ENCODE data around the gene FITM1.
A peak's percentile ranks its signal among the peaks of the same experiment; 100 is the strongest.

Gene FITM1

DNA sequence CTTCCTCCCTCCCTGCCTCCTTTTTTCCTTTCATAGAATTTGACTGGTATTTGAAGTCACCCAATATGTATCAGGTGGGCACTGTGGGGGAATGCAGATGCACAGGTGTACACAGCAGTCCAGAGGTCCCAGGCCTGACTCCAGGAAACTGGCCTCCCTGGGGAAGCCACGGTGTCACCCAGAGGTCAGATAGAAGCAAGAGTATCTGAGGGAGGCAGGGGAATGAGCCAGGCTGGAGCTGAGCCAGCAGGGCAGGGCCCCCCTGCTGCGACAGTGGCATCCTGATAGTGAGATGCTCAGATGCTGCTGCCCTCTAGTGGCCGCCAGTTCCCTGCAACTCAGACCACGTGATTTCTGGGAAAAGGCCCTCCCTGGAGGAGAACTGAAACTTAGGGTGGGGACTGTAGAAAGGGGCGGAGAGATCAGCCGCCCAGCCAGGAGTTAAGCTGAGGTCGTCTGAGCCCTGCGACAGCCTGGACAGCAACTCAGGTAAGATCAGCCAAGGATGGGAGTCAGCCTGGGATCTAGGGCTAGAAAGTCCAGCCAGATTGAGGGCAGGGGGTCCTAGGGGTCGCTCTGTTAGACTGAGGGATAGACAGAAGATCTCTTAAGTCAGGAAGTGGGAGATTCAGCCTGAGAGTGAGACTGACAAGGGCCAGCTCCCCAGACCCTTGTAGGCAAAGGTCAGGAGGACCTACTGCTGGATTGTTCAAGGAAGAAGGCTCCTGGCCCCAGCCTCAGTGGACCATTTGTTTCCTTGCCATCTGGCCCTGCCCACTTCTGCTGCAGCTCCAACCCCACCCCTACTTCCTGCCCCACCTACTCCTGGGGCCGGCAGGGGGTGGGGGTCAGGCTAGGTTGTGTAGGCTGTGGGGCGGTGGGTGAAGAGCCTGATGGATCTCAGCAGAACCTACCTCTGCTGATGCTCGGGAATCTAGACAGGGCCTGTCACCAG, 30.7 kb downstream of the FITM1 start, which contains the start of gene IRF9:
Gene IRF9 (plus strand): TSS at position 416 of the 955 bp plus-strand sequence. CDS start 880 bp downstream, outside the sequence.
- DNase-seq (ENCODE audit: low read depth in 2 of 2) = peak; percentile 98 to 99

DNA sequence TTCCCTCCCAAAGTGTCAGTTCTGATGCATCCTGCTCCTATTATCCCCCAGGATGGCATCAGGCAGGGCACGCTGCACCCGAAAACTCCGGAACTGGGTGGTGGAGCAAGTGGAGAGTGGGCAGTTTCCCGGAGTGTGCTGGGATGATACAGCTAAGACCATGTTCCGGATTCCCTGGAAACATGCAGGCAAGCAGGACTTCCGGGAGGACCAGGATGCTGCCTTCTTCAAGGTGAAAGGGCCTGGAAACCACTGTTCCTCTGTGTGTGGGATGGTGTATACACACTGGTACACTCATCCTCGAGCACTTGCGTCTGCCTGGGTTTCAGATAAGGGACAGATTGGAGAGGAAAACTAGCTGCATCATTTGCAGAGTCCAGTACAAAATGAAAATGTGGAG, 31.6 kb downstream of the FITM1 start:
- DNase-seq (ENCODE audit: low read depth in 2 of 2) = no peak

DNA sequence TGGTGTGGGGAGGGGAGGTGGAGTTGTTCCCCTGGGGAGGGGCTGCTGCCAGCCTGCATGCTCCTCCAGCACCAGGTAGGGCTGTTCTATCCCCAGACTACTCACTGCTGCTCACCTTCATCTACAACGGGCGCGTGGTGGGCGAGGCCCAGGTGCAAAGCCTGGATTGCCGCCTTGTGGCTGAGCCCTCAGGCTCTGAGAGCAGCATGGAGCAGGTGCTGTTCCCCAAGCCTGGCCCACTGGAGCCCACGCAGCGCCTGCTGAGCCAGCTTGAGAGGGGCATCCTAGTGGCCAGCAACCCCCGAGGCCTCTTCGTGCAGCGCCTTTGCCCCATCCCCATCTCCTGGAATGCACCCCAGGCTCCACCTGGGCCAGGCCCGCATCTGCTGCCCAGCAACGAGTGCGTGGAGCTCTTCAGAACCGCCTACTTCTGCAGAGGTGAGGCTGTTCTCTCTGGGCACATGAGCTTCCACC, 34.1 kb downstream of the FITM1 start:
- DNase-seq (ENCODE audit: low read depth in 2 of 2) = no peak

DNA sequence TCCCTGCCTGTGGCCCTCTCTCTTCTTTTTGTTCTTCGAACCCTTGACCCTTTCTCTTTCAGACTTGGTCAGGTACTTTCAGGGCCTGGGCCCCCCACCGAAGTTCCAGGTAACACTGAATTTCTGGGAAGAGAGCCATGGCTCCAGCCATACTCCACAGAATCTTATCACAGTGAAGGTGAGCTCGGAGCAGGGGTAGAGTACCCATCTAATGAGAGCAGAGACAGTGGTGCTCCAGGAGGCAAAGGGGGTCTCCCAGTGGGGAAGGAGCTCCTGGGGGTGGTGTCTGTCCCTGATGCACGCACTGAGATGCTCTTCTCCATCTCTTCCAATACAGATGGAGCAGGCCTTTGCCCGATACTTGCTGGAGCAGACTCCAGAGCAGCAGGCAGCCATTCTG, 35.3 kb downstream of the FITM1 start:
- DNase-seq (ENCODE audit: low read depth in 2 of 2) = no peak

DNA sequence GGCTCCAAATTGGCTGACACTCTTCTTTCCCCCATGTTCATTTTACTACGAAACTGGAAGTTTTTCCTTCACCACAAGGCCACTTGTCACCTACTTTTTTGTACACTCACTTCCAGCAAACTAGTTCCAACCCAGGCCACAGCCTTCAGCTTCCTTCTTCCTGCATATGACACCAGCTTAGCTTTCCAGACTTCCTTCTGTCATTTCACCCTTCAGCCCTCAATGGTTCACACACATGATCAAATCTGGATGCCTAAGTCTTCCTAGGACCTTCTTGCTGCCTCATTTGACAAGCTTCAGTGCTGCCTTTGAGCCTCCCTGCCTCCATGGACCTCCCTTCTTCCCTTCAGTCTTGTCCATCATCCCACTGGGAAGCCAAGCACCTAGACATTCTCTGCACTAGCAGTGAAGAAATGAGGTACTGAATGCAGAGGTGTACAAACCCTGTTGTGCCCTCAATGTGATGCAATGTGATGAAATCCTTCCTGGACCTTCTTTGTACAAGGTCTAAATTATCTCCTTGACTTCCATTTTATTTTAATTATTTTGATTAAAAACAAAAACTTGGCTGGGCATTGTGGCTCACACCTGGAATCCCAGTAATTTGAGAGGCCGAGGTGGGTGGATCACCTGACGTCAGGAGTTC, 37.1 kb downstream of the FITM1 start:
- no peak for DNase-seq (ENCODE audit: low read depth in 2 of 2)

DNA sequence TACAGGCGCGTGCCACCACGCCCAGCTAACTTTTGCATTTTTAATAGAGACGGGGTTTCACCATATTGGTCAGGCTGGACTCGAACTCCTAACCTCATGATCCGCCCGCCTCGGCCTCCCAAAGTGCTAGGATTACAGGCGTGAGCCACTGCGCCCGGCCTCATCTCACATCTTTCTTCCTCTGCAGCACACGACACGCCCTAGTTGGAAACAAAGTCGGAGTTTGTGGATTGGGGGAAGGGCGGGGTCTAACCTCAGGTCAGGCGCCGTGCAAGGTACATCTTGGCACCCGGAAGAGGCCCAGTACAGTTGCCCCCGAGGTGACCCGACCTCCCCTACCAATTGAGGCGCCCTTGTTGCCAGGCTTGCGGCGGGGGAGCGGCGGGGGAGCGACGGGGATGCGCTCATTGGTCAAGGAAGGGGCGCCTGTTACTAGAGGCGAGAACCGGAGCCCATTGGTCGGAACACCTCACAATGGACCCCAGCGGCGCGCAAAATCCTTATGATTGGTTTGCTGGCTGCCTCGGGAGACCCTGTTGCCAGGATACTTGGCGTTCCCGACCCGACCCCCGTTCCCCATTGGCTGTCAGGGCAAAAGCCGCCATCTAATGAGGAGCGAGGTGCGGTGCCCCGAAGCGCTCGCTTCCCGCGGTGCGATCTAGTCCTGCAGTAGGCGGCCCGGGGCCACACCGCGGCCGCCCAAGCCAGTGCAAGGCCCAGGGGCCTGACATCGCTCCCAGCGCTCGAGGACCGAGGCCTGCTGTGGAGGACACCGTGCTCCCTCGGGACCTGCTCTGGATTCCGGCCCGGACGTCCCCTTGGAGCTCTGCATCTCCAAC, 41.2 kb downstream of the FITM1 start, which contains the start of gene REC8:
Gene REC8 (plus strand): TSS at position 659 of the 839 bp plus-strand sequence. CDS start 473 bp downstream, outside the sequence.
- DNase-seq (ENCODE audit: low read depth in 2 of 2) = peak; percentile 51 to 53

DNA sequence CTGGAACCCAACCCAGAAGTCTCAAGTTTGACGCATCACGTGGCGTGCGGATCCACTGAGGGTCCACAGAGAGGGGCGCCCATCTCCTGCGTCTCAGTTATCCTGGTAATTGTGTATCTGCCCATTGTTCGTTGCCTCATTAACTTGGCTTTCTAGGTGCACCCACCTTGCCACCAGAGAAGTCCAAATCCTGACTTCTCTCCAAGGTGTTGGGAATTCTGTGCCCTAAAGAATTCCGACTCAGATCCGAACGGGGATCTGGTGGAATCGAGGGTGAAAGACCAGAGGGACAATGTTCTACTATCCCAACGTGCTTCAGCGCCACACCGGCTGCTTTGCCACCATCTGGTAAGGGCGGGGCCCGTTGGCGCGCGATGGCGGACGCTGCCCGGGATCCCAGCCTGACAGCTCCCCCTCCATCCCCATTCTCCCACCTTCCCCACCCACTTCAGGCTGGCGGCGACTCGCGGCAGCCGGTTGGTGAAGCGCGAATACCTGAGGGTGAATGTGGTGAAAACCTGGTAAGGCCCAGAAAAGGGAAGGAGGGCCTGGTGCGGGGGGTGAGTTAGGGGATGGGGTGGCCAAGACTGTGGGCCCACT, 41.9 kb downstream of the FITM1 start:
- DNase-seq (ENCODE audit: low read depth in 2 of 2) = no peak

DNA sequence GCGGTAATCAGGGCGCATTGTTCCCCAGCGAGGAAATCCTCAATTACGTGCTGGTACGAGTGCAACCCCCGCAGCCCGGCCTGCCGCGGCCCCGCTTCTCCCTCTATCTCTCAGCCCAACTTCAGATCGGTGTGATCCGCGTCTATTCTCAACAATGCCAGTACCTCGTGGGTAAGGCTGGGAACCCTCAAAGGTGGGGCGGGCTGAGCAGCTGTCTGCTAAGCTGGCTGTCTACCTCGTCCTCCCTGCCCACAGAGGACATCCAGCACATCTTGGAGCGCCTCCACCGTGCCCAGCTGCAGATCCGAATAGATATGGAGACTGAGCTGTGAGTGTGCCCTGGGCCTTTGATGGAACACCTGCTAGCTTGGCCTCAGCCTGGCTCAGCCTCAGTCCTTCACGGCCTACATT, 42.4 kb downstream of the FITM1 start:
- no peak for DNase-seq (ENCODE audit: low read depth in 2 of 2)

DNA sequence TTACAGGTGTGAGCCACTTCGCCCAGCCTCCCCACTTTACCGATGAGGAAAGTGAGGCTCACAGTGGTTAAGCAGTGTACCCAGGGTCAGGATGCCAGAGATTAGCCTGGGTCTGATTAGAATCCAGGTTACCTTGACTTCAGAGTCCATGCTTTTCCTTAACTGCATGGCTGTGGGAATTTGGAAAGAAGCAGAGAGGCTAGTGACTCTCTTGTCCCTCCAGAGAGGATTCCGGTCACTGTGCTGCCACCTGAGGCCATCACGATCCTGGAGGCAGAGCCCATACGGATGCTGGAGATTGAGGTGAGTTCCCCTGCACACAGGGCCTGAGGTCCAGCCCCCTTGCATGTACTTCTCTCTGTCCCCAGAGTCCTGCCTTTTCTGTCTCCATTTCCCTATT, 46.1 kb downstream of the FITM1 start:
- DNase-seq (ENCODE audit: low read depth in 2 of 2) = no peak

DNA sequence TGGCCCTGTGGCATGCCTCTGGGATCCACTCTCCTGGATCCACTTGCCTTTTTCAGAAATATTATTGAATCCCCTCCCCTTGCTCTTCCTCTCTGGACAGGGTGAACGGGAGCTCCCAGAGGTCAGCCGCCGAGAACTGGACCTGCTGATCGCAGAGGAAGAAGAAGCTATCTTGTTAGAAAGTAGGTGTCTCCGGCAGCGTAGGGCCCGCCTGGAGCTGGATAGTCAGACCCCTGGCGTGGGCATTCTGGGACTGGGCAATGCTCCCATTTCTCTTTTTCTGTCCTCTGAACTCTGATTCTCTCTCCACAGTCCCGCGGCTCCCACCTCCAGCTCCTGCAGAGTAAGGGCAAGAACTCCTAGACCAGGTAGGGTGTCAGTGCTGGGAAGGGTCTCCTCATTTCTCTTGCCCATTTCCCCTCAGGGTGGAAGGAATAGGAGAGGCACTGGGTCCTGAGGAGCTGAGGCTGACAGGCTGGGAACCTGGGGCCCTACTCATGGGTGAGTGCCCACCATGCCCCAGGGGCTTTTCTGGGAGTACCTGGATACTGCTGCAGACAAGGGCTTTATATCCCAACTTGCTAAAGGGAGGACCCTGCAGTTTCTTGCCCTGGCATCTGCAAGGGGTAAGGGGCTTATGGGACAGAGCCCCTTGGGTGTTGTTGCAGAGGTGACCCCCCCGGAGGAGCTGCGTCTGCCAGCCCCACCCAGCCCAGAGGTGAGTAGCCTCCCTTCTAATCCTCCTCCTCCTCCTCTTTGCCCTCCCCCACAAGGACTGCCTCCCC, 46.8 kb downstream of the FITM1 start:
- DNase-seq (ENCODE audit: low read depth in 2 of 2) = no peak

DNA sequence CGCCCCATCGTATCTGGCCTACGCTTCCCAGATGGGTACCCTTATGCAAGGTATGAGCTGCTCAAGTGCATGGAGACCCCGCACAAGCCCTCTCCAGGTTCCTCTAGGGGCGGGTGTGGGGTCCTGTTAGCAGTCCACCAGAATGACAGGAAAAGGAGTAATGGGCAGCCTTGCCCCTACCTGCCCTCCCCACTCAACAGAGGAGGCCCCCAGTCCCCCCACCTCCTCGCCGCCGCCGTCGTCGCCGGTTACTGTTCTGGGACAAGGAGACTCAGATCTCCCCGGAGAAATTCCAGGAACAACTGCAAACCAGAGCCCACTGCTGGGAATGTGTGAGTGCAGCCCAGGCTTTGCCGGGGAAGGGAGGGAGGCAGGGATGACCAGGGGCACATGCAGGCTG, 47.4 kb downstream of the FITM1 start:
- no peak for DNase-seq (ENCODE audit: low read depth in 2 of 2)

DNA sequence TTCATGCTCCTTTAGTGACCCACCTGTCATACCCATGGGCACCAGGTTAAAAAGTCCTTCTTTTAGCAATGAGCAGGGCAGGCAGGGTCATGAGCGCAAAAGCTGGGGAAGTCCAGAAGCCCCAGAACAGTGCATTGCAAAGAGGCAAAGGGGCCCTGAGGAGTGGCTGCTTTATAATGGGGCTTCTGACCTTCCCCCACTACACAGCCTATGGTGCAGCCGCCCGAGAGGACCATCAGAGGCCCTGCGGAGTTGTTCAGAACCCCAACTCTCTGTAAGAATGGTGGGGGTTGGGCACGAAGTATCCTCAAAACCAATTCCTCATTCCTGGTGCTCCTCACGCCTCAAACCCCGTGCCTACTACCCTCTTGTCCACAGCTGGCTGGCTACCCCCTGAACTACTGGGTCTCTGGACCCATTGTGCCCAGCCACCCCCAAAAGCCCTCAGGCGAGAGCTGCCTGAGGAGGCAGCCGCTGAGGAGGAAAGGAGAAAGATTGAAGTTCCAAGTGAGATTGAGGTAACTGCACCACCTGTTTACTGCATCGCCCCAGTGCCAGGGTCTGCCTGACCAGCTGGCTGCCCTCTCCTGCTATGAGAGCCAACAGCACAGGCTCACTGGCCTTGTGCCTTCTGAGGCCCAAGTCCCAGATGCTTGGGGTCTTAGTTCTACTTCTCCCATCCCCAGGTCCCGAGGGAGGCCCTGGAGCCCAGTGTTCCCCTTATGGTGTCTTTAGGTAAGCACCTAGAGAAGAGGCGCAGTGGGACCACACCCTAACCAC, 48.1 kb downstream of the FITM1 start:
- no peak for DNase-seq (ENCODE audit: low read depth in 2 of 2)

DNA sequence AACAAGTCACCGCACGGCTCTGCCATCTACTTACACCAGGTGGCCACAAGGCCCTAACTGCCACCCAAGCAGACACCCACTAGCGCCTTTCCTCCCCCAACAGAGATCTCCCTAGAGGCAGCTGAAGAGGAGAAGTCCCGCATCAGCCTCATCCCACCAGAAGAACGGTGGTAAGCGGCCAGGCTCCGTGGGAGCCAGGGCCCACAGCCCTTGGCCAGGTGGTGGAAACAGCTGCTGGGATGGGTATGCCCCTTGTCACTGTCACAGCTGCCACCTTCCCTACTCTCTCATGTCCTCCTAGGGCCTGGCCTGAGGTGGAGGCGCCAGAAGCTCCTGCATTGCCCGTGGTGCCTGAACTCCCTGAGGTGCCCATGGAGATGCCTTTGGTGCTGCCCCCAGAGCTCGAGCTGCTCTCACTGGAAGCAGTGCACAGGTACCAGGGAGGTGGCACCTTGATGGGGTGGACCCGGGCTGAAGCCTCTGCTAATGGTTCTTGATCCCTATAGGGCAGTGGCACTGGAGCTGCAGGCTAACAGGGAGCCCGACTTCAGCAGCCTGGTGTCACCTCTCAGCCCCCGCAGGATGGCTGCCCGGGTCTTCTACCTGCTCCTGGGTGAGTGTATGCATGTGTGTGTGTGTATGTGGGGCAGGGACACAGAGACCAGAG, 49.0 kb downstream of the FITM1 start:
- DNase-seq (ENCODE audit: low read depth in 2 of 2) = no peak

DNA sequence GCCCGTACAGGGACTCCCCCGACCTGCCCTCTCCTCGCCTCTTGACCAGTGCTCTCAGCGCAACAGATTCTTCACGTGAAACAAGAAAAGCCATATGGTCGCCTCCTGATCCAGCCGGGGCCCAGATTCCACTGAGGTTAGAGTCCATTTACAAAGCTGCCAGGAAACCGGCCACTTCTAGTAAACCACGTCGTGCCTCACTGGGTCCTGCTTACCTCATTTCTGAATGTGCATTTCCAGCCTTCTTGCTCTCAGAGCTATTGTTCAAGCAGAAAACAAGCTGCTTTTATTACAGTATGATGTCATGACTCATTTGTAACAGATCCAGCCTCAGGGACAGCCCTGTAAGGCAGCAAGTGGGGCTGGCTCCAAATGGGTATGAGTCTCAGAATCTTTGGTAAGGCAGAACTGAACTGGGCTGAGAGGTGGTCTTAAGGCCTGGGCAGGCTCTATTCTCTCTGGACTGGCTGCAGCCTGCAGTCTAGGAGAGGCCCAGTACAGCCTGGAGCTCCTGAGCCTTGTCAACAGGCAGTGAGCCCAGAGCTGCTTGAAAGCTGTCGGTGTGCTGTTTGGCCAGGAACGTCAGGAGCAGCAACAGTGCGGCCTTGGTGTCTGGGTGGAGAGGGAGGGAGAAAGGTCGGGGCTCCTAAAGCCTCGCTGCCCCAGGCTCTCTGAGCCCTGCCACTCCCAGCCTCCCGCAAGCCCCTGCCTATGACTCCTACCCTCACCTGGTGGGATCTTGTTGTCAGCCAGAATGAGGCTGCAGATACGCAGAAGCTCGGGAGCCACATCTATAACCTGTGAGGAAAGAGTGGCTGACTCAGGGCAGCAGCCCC, 49.7 kb downstream of the FITM1 start:
- DNase-seq (ENCODE audit: low read depth in 2 of 2) = no peak

DNA sequence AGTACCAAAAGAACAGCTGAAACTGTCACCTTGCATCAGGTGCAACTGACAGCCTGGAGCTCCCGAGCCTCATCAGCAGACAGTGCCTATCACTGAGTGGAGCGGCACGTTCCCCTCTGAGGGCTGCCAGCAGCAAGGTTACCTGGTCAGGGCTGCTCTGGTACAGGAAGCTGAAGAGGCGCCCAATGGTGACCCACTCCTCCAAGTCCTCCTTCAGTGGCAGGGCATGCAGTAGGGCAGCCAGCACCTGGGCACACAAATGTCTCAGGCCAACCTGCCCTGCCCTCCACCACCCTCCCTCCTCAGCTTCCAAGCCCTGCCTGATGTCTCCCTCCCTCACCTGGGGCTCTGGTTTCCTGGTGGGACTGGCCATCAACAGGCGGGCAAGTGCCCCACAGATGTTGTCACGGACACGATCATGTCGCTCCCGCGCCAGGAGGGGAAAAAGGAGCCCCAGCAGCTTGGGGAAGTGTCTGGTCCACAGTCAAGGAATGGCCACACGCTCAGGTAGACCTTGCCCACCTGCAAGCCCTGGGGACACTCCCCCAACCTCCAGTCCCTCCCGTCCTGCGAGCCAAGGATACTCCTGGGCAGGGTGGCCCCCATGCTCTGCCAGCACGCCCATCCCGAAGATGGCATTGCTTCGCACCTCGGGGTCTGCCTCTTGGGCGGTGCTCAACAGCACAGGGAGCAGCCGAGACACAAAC, 51.1 kb downstream of the FITM1 start:
- no peak for DNase-seq (ENCODE audit: low read depth in 2 of 2)

Measured in stimulated activated CD8-positive, alpha-beta memory T cell treated with anti-CD3 and anti-CD28 coated beads, Interleukin-7, amount 100 ng/mL, for 1 hour (primary cell).